ENCODE measurements around the gene CALML4.

- TF ChIP-seq CTCF (IDR thresholded peaks at IDR 0.05; ENCODE audit: low read depth, low read length), result no peak
- no peak for TF ChIP-seq MAX (IDR thresholded peaks at IDR 0.05; ENCODE audit: low read depth, low read length)
- TF ChIP-seq POLR2A (IDR thresholded peaks at IDR 0.05; ENCODE audit: extremely low read depth, insufficient read length), result no peak
Measured at GRCh38 chr15:68176601-68177000, 28.5 kb downstream of the CALML4 start.
